Gastrocnemius medialis (tissue), 4 donors: ENCODE measurements around the gene CTSA. TPM values are rescaled to one million over a fixed set of nuclear protein-coding genes. Genes with fewer than 3 reads are reported as not detected.
"Not testable (repeated sequence)": the region's sequence is repeated elsewhere in the genome, so short reads cannot be mapped to it uniquely, and the experiment has no call there.

Experiments used
- ATAC-seq, 2 donors: fragments of 150-250 bp; one replicate each; pipeline ENCODE4 v1.9.1; 2016
- DNase-seq, 2 donors: peaks; one replicate each; pipeline ENCODE4 v3.0.0-alpha.2; 2019
- H3K27ac ChIP-seq, 4 donors: fragments of 200-600 bp; sonication (generic); 1 replicate in 1 of 4; 2 replicates in 3 of 4; pipeline ENCODE4 v1.5.1; 2016 to 2018; ENCODE audit warnings: mild to moderate bottlenecking in 2 of 4, moderate library complexity in 1 of 4
- H3K27me3 ChIP-seq, 3 donors: fragments of 200-600 bp; sonication (generic) in 2 of 3; 1 replicate in 1 of 3; 2 replicates in 2 of 3; pipeline versions ENCODE4 v1.5.1 to v1.6.0; 2016 to 2019; ENCODE audit warnings: mild to moderate bottlenecking in 1 of 3, moderate library complexity in 1 of 3
- H3K36me3 ChIP-seq, 2 donors: fragments of 200-600 bp; sonication (generic) in 1 of 2; one replicate each; pipeline ENCODE4 v1.5.1; 2017 to 2018
- H3K4me1 ChIP-seq, 2 donors: fragments of 200-600 bp; sonication (generic) in 1 of 2; one replicate each; pipeline ENCODE4 v1.5.1; 2016 to 2017; ENCODE audit warnings: mild to moderate bottlenecking in 2 of 2
- H3K4me3 ChIP-seq, 4 donors: fragments of 200-600 bp; sonication (generic) in 3 of 4; 1 replicate in 1 of 4; 2 replicates in 3 of 4; pipeline ENCODE4 v1.5.1; 2016 to 2019; ENCODE audit warnings: mild to moderate bottlenecking in 2 of 4
- H3K9me3 ChIP-seq, 3 donors: fragments of 200-600 bp; sonication (generic) in 2 of 3; 1 replicate in 1 of 3; 2 replicates in 2 of 3; pipeline ENCODE4 v1.5.1; 2016 to 2019
- CTCF ChIP-seq, 5 experiments: fragments of 450-650 bp in 3 of 5; fragments of 200-600 bp in 2 of 5; sonication (generic) in 2 of 5; IDR thresholded peaks in 4 of 5; conservative IDR thresholded peaks in 1 of 5; 1 replicate in 4 of 5; 2 replicates in 1 of 5; pipeline ENCODE4 v1.5.1; 2016 to 2019; ENCODE audit warnings: antibody characterized with exemption in 5 of 5, mild to moderate bottlenecking in 3 of 5, moderate library complexity in 3 of 5
- POLR2A ChIP-seq, 2 donors: fragments of 450-650 bp; IDR thresholded peaks; one replicate each; pipeline ENCODE4 v1.6.1; 2017; ENCODE audit warnings: antibody characterized with exemption in 2 of 2, mild to moderate bottlenecking in 2 of 2, moderate library complexity in 2 of 2
- in situ Hi-C, 4 donors: fragments of 200-750 bp; cut with MboI; loops; one replicate each; pipeline versions ENCODE4 v1.15.0 to v1.8.0; 2017; ENCODE audit warnings: low sequenced_read_pairs in 4 of 4
- intact Hi-C: fragments of 100-400 bp; cut with DNase I; formaldehyde crosslinking; loops from one replicate; pipeline ENCODE4 v1.15.1; 2023; ENCODE audit warnings: low total_unique reads
- total RNA-seq, 4 donors: library from RNA; depleted of rRNA; stranded (reverse); fragments of >200 nt; gene quantifications; one replicate each; pipeline versions ENCODE4 v1.1.0 to v1.2.3, GENCODE V29; 2016

Gene CTSA
- total RNA-seq, 4 donors from 2014 or later: 21.9 to 59.2 (median 46.2) TPM

- in situ Hi-C loops: no loop called here
- Histone ChIP-seq H3K27ac (no peak overlapping the region), H3K4me3 (no peak overlapping the region), H3K4me1 (peaks cover 2 to 4% of the 10 kb centered on the region in 2 donors), H3K27me3 (no peaks in the 10 kb centered on the region), H3K9me3 (no peaks in the 10 kb centered on the region), H3K36me3 (peaks cover 0 to 76% of the 10 kb centered on the region in 2 donors)
- ATAC-seq: no peak
- DNase-seq: no peak
- no peak for TF ChIP-seq POLR2A (IDR thresholded peaks at IDR 0.05)
- intact Hi-C loops: no loop called here
Observed at GRCh38 chr20:45897289-45897688, 6.2 kb downstream of the CTSA start.

- intact Hi-C loops: no loop called here
- H3K4me1 ChIP-seq: peaks cover 0 to under 1% of the 10 kb centered on the region in 2 donors
- H3K27ac ChIP-seq: no peak overlapping the region
- no peak for TF ChIP-seq POLR2A (IDR thresholded peaks at IDR 0.05)
- no peak for TF ChIP-seq CTCF (IDR thresholded peaks at IDR 0.05 in 4 of 5, conservative IDR thresholded peaks at IDR 0.05 in 1 of 5)
- DNase-seq (no peak), ATAC-seq (no peak)
- H3K4me3 ChIP-seq: no peak overlapping the region
- H3K36me3 ChIP-seq: peaks cover 0 to 72% of the 10 kb centered on the region in 2 donors
- in situ Hi-C loops: no loop called here
- H3K27me3 ChIP-seq: no peaks in the 10 kb centered on the region
- no peaks in the 10 kb centered on the region for H3K9me3 ChIP-seq
Observed at GRCh38 chr20:45897692-45898091, 6.6 kb downstream of the CTSA start.

GRCh38 chr20:45898285-45898684 lies 7.2 kb downstream of the CTSA start:
- intact Hi-C loops (no loop called here), in situ Hi-C loops (no loop called here)
- TF ChIP-seq POLR2A (IDR thresholded peaks at IDR 0.05): no peak
- TF ChIP-seq CTCF (IDR thresholded peaks at IDR 0.05 in 4 of 5, conservative IDR thresholded peaks at IDR 0.05 in 1 of 5): no peak
- H3K36me3 ChIP-seq: peaks cover 0 to 66% of the 10 kb centered on the region in 2 donors
- no peak for DNase-seq
- no peak overlapping the region for H3K4me3 ChIP-seq
- H3K9me3 ChIP-seq: no peaks in the 10 kb centered on the region
- no peak for ATAC-seq
- H3K4me1 ChIP-seq: no peaks in the 10 kb centered on the region
- no peak overlapping the region for H3K27ac ChIP-seq
- H3K27me3 ChIP-seq: no peaks in the 10 kb centered on the region

- H3K27me3 ChIP-seq: no peaks in the 10 kb centered on the region
- intact Hi-C loops (no loop called here), in situ Hi-C loops (no loop called here)
- H3K27ac ChIP-seq: no peak overlapping the region
- DNase-seq (no peak), ATAC-seq (no peak)
- TF ChIP-seq CTCF (IDR thresholded peaks at IDR 0.05 in 4 of 5, conservative IDR thresholded peaks at IDR 0.05 in 1 of 5): no peak
- no peak for TF ChIP-seq POLR2A (IDR thresholded peaks at IDR 0.05)
- H3K4me1 ChIP-seq: no peaks in the 10 kb centered on the region
- peaks cover 0 to 56% of the 10 kb centered on the region in 2 donors for H3K36me3 ChIP-seq
- H3K9me3 ChIP-seq: no peaks in the 10 kb centered on the region
- H3K4me3 ChIP-seq: no peak overlapping the region
Observed at GRCh38 chr20:45899046-45899835, 8.1 kb downstream of the CTSA start.

GRCh38 chr20:45901332-45901731 lies 10.2 kb downstream of the CTSA start:
- H3K9me3 ChIP-seq, in situ Hi-C loops: not testable (repeated sequence)
- peaks cover 0 to 35% of the 10 kb centered on the region in 2 donors for H3K36me3 ChIP-seq

More at GRCh38 chr20:45901332-45901731, 10.2 kb downstream of the CTSA start:
- DNase-seq, ATAC-seq, H3K27me3 ChIP-seq, H3K4me1 ChIP-seq, intact Hi-C loops, H3K27ac ChIP-seq, H3K4me3 ChIP-seq: not testable (repeated sequence)
